DMS79 treated with DMSO at 0.1 percent for 48 hours (cell line): Measurements from ENCODE around the gene HERC4.
"Not testable (repeated sequence)": the region's sequence is repeated elsewhere in the genome, so short reads cannot be mapped to it uniquely, and the experiment has no call there.

Experiments used
- DNase-seq: peaks from one replicate; lab custom pipeline; 2025; lab: John Stamatoyannopoulos, UW

The HERC4 gene

DNA sequence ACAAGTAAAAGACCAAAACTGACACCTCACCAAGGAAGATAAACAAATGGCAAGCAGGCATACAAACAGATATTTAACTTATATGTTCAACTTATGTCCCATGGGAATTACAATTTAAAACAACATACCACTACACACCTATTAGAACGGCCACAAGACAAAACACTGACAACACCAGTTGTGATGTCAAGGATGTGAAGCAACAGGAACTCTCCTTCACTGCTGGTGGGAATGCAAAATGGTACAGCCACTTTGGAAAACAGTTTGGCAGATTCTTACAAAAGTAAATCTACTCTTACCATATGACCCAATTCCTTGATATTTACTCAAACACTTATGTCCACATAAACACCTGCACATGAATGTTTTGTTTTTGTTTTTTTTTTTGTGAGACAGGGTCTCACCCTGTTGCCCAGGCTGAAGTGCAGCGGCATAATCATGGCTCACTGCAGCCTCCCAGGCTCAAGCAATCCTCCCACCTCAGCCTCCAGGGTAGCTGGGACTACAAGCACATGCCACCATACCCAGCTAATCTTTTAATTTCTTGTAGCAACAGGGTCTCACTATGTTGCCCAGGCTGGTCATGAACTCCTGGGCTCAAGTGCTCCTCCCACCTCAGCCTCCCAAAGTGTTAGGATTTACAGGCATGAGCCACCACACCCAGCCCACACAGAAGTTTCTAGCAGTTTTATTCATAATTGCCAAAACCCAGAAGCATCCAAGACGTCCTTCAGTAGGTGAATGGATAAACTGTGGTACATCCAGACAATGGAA is 27.3 kb downstream of the HERC4 start:
- DNase-seq, result no peak

GRCh38 chr10:68047122-68047521 is 28.0 kb downstream of the HERC4 start:
- no peak for DNase-seq

GRCh38 chr10:68046642-68047041 is 28.4 kb downstream of the HERC4 start:
- no peak for DNase-seq

DNA sequence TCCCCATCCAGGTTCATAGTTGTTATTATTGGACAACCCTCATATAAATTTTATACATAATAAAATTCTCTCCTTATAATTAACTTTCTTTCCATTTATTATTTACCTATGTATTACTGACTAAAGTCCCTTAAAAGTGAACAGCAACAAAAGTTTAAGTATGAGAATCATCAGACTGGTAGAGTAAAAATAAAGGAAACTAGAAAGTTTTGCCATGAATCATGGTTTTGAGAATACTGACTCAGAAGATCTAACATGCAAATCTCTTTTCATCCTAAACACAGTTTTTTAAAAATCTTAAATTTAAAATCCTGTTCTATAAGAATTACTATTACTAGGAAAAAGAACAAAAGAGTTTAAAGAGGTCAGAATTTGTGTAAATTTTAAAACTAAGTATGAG is 32.1 kb downstream of the HERC4 start:
- DNase-seq, result no peak

DNA sequence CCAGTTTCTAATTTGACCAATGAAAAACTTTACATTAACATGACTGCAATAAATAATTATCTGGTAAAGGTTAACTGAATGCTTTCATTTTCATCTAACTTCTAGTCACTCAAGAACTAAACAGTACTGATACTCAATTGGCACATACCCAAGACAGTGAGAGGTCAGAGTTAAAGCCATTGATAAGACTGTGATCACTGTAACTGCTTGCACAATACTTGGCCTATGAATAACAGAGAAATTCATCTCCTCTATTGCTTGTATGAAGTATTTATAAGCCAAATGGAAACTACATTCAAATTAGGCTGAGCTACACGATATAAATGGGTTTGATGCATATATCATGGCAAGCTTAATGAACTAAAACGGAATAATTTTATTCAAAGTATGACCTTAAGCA is 43.0 kb downstream of the HERC4 start:
- no peak for DNase-seq

GRCh38 chr10:68027429-68027828 is 47.7 kb downstream of the HERC4 start:
- DNase-seq, result no peak

DNA sequence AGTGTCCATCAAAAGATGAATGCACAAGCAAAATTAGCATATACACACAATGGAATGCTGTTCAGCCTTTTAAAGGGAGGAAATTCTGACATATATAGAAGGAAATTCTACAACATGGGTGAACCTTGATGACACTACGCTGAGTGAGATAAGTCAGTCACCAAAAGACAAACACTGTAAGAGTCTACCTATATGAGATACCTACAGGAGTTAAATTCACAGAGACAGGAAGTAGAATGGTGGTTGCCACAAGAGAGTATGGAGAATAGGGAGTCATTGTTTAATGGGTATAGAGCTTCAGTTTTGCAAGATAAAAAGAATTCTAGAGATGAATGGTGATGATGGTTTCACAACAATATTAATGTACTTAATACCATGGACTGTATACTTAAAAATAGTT is 51.8 kb downstream of the HERC4 start:
- DNase-seq, result no peak

DNA sequence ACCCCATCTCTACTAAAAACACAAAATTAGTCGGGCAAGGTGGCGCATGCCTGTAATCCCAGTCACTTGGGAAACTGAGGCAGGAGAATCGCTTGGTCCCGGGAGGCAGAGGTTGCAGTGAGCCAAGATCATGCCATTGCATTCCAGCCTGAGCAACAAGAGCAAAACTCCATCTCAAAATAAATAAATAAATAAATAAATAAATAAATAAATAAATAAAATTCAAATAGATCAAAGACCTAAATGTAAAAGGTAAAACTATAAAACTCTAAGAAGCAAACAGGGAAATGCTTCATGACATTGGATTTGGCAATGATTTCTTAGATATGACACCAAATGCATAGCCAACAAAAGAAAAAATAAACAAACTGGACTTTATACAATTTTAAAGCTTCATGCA is 52.8 kb downstream of the HERC4 start:
- DNase-seq, result not testable (repeated sequence)

DNA sequence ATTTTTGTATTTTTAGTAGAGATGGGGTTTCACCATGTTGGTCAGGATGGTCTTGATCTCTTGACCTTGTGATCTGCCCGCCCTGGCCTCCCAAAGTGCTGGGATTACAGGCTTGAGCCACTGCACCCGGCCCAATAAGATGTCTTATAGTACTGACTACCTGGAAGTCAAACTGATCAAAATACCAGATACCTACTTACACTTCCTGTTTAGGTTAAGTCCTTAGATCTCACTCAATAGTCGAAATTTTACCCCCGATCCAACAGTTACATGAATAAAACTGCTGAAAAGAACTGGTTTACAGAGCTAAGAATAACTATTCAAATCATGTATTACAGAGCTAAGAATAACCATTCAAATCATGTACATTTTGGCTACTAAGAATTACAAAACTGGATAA is 58.6 kb downstream of the HERC4 start:
- not testable (repeated sequence) for DNase-seq

GRCh38 chr10:68010426-68010940 is 64.6 kb downstream of the HERC4 start:
- DNase-seq, result no peak

DNA sequence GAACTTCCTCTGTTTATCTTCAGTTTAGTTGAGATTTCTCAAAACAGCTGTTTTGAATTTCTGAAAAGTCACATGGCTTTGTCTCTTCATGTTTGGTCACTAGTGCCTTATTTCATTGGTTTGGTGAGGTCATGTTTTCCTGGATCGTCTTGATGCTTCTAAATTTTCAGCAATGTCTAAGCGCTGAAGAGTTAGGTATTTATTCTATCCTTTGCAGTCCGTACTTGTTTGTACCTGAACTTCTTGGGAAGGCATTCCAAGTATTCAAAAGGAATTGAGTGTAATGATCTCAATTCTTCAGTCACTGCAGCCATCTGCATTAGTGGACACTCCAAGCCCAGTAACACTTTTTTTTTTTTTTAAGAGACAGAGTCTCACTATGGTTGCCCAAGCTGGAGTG is 67.7 kb downstream of the HERC4 start:
- no peak for DNase-seq

- DNase-seq, result no peak
Observed at GRCh38 chr10:68001539-68001938, 73.5 kb downstream of the HERC4 start.

DNA sequence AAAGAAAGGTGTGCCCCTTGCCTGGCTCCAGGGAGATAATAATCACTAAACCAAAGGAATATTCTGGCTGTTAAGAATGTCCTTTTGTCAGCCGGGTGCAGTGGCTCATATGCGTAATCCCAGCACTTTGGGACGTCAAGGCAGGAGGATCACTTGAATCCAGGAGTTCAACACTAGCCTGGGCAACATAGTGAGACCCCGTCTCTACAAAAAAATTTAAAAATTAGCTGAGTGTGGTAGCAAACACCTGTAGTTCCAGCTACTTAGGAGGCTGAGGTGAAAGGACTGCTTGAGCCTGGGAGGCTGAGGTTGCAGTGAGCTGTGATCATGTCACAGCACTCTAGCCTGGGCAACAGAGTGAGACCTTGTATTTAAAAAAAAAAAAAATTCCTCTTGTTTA is 74.1 kb downstream of the HERC4 start:
- DNase-seq, result no peak

DNA sequence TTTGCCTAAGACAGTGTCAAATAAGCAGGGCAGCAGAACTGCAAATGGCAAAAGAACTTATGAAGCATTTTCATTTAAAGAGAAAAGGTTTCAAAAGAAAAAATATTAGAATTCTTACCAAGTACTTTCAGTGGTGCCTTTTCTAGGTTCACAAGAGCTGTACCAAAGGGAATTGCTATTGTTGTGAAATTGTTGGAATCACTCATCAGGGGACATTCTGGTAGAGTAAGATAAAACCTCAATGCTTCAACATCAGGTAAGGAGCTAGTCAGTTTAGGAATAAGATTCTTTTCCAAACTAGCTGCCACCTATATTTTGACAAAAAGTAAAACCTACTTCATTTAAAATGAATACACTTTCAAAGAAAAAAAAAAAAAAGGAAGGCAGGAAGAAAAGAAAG is 85.0 kb downstream of the HERC4 start:
- DNase-seq, result no peak

DNA sequence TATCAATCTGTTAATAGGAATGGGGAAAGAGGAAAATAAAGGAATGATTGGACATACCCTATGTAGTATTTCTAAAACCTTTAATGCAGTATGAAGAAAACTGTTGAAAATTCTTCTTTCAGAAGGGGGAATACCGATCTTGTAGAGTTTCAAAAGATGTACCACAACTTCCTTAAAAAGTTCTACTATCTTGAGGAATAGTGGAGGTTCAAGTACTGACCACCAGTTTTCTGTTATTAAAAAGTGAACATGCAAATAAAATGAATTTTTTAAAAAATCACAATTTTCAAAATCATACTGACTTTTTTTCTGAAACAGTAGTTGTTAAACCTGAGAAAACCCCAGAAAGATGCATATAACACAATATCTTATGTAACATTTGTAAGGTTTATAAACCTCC is 86.5 kb downstream of the HERC4 start:
- no peak for DNase-seq

DNA sequence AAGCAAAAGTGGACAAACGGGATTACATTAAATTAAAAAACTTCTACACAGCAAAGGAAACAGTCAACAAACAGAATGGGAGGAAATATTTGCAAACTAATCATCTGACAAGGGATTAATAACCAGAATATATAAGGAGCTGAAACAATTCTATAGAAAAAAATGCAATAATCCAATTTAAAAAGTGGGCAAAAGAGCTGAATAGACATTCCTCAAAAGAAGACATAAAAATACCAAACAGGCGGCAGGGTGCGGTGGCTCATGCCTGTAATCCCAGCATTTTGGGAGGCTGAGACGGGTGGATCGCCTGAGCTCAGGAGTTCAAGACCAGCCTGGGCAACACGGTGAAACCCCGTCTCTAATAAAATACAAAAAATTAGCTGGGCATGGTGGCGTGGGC is 92.5 kb downstream of the HERC4 start:
- DNase-seq, result not testable (repeated sequence)

DNA sequence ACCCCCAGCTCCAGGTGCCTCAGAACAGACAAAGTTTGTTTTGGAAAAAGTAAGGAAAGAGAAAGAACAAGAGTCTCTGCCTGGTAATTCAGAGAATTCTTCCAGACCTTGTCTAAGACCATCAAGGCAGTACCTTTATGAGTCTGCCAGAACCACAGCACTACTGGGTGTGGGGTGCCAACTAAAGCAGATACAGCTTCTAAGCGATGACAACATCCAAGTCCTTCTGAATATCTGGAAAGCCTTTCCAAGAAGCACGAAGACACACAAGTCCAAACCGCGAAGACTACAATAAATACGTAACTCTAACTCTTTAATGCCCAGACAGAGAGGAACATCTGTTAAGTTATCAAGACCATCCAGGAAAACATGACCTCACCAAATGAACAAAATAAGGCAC is 96.3 kb downstream of the HERC4 start:
- DNase-seq, result no peak

GRCh38 chr10:67977251-67977650 is 97.8 kb downstream of the HERC4 start:
- no peak for DNase-seq

GRCh38 chr10:67976292-67977245 is 98.5 kb downstream of the HERC4 start:
- no peak for DNase-seq

- no peak for DNase-seq
Observed at GRCh38 chr10:67975871-67976270, 99.2 kb downstream of the HERC4 start.

GRCh38 chr10:67971311-67971710 is 103.8 kb downstream of the HERC4 start:
- no peak for DNase-seq

GRCh38 chr10:67969875-67970274 is 105.2 kb downstream of the HERC4 start:
- no peak for DNase-seq

GRCh38 chr10:67966035-67966434 is 109.0 kb downstream of the HERC4 start:
- DNase-seq, result not testable (repeated sequence)
